H1 (cell line): Measurements from ENCODE around the gene VSIG10. TPM values are rescaled to one million over a fixed set of nuclear protein-coding genes. Genes with fewer than 3 reads are reported as not detected.

Experiments
- CTCF ChIA-PET: fragments of 300-600 bp; sonication (Branson Sonifier 250); formaldehyde crosslinking; loops from one replicate; lab custom pipeline; 2021; ENCODE audit not compliant: partially characterized antibody; lab: Charles Lee
- POLR2A ChIA-PET: fragments of 300-600 bp; sonication (Branson Sonifier 250); formaldehyde crosslinking; loops from one replicate; lab custom pipeline; 2021; ENCODE audit warnings: inconsistent platforms; ENCODE audit not compliant: partially characterized antibody; lab: Charles Lee
- DNase-seq, 2 experiments: peaks; one replicate each; pipeline versions ENCODE4 v3.0.0 to v3.0.0-alpha.2; 2010 to 2022; ENCODE audit warnings: low spot score in 2 of 2, low read depth in 1 of 2, mixed read lengths in 1 of 2
- FAIRE-seq: peaks from 2 replicates; lab custom pipeline; 2011; peaks lifted over from hg19 to GRCh38; lab: Jason Lieb, UNC
- H2AFZ ChIP-seq: 2 replicates; pipeline ENCODE4 v1.8.1; 2012; ENCODE audit warnings: low read length, inconsistent platforms
- H2AK5ac ChIP-seq: 2 replicates; pipeline ENCODE4 v1.6.1; 2013; ENCODE audit warnings: low read depth, low read length
- H2BK120ac ChIP-seq: replicated peaks from 2 replicates; pipeline ENCODE3; 2013; ENCODE audit warnings: low read depth, low read length, inconsistent platforms
- H2BK12ac ChIP-seq: 2 replicates; pipeline ENCODE4 v1.6.1; 2013; ENCODE audit warnings: low read depth, low read length
- H2BK15ac ChIP-seq: 2 replicates; pipeline ENCODE4 v1.6.1; 2013; ENCODE audit warnings: low read length
- H2BK20ac ChIP-seq: 2 replicates; pipeline ENCODE4 v1.6.1; 2013; ENCODE audit warnings: low read length
- H2BK5ac ChIP-seq: 2 replicates; pipeline ENCODE4 v1.6.1; 2013; ENCODE audit warnings: low read depth, low read length
- H3K14ac ChIP-seq: 2 replicates; pipeline ENCODE4 v1.6.1; 2013; ENCODE audit warnings: inconsistent platforms; ENCODE audit not compliant: insufficient read length
- H3K18ac ChIP-seq: 2 replicates; pipeline ENCODE4 v1.6.1; 2013; ENCODE audit warnings: low read length; ENCODE audit errors: extremely low read depth
- H3K23ac ChIP-seq: 2 replicates; pipeline ENCODE4 v1.6.1; 2013; ENCODE audit warnings: inconsistent platforms; ENCODE audit not compliant: insufficient read length
- H3K23me2 ChIP-seq: 2 replicates; pipeline ENCODE4 v1.6.1; 2013; ENCODE audit warnings: low read depth, low read length
- H3K27ac ChIP-seq: 2 replicates; pipeline ENCODE4 v1.6.1; 2011; ENCODE audit warnings: low read depth, low read length, inconsistent platforms
- H3K27me3 ChIP-seq, 4 experiments: replicated peaks in 1 of 4; 1 replicate in 1 of 4; 2 replicates in 3 of 4; pipeline versions ENCODE4 v1.6.1 to v1.8.1; 2011 to 2013; ENCODE audit warnings: low read length in 3 of 4, mild to moderate bottlenecking in 3 of 4, inconsistent platforms in 2 of 4, mixed read lengths in 2 of 4, moderate library complexity in 1 of 4; ENCODE audit not compliant: control insufficient read depth in 3 of 4, insufficient read depth in 3 of 4; ENCODE audit errors: extremely low read depth in 1 of 4
- H3K36me3 ChIP-seq, 4 experiments: 2 replicates each; pipeline versions ENCODE4 v1.6.1 to v1.8.1; 2011 to 2013; ENCODE audit warnings: mild to moderate bottlenecking in 4 of 4, low read length in 3 of 4, moderate library complexity in 2 of 4, control low read depth in 1 of 4, inconsistent platforms in 1 of 4; ENCODE audit not compliant: insufficient read depth in 4 of 4, control insufficient read depth in 2 of 4
- H3K4ac ChIP-seq: replicated peaks from 2 replicates; pipeline ENCODE3; 2013; ENCODE audit warnings: low read length, low read depth, mixed read lengths, inconsistent platforms; ENCODE audit not compliant: insufficient read length
- H3K4me1 ChIP-seq, 4 experiments: replicated peaks in 1 of 4; 1 replicate in 1 of 4; 2 replicates in 3 of 4; pipeline versions ENCODE4 v1.6.1 to v1.8.1; 2011 to 2013; ENCODE audit warnings: low read length in 3 of 4, inconsistent platforms in 2 of 4, mixed read lengths in 1 of 4; ENCODE audit not compliant: insufficient read depth in 4 of 4, control insufficient read depth in 3 of 4
- H3K4me2 ChIP-seq, 2 experiments: 2 replicates each; pipeline versions ENCODE4 v1.6.1 to v1.8.1; 2011 to 2013; ENCODE audit warnings: low read depth in 2 of 2, low read length in 2 of 2, control low read depth in 1 of 2, inconsistent platforms in 1 of 2, mild to moderate bottlenecking in 1 of 2; ENCODE audit not compliant: insufficient read depth in 1 of 2
- H3K4me3 ChIP-seq, 4 experiments: fragments of 200-600, 300-600 bp in 1 of 4; sonication (generic), shearing (Covaris generic), sonication (Bioruptor Twin) in 1 of 4; 2 replicates each; pipeline versions ENCODE4 v1.5.1 to v1.8.1; 2011 to 2016; ENCODE audit warnings: low read length in 4 of 4, low read depth in 3 of 4, control low read depth in 2 of 4, inconsistent platforms in 2 of 4, mild to moderate bottlenecking in 2 of 4, mixed read lengths in 1 of 4, moderate library complexity in 1 of 4; ENCODE audit not compliant: insufficient read depth in 2 of 4; ENCODE audit errors: extremely low read depth in 1 of 4
- H3K56ac ChIP-seq: replicated peaks from 2 replicates; pipeline ENCODE3; 2013; ENCODE audit warnings: low read depth, mild to moderate bottlenecking, mixed read lengths, low read length, inconsistent platforms; ENCODE audit not compliant: insufficient read length
- H3K79me1 ChIP-seq: 2 replicates; pipeline ENCODE4 v1.6.1; 2013; ENCODE audit warnings: low read depth, low read length, control low read depth
- H3K79me2 ChIP-seq, 2 experiments: 2 replicates each; pipeline versions ENCODE4 v1.6.1 to v1.8.1; 2012 to 2013; ENCODE audit warnings: low read length in 2 of 2, mild to moderate bottlenecking in 2 of 2, inconsistent platforms in 1 of 2; ENCODE audit not compliant: insufficient read depth in 2 of 2, control insufficient read depth in 1 of 2
- H3K9ac ChIP-seq, 4 experiments: replicated peaks in 1 of 4; 1 replicate in 1 of 4; 2 replicates in 3 of 4; pipeline versions ENCODE4 v1.6.1 to v1.8.1; 2011 to 2013; ENCODE audit warnings: low read depth in 3 of 4, low read length in 3 of 4, control low read depth in 2 of 4, mild to moderate bottlenecking in 2 of 4, moderate library complexity in 2 of 4, inconsistent platforms in 1 of 4; ENCODE audit errors: extremely low read depth in 1 of 4
- H3K9me3 ChIP-seq, 2 experiments: 2 replicates each; pipeline versions ENCODE4 v1.6.1 to v1.8.1; 2012 to 2013; ENCODE audit warnings: mild to moderate bottlenecking in 2 of 2, moderate library complexity in 2 of 2, control low read depth in 1 of 2, inconsistent platforms in 1 of 2, low read depth in 1 of 2, low read length in 1 of 2, mixed read lengths in 1 of 2; ENCODE audit not compliant: insufficient read depth in 2 of 2
- H4K20me1 ChIP-seq, 2 experiments: replicated peaks in 1 of 2; 2 replicates each; pipeline versions ENCODE3 to v1.8.1; 2011 to 2013; ENCODE audit warnings: inconsistent platforms in 2 of 2, low read length in 2 of 2, mild to moderate bottlenecking in 1 of 2; ENCODE audit not compliant: insufficient read depth in 2 of 2, control insufficient read depth in 1 of 2
- H4K5ac ChIP-seq: 2 replicates; pipeline ENCODE4 v1.6.1; 2013; ENCODE audit warnings: low read length, low read depth, mixed read lengths, inconsistent platforms; ENCODE audit not compliant: insufficient read length
- H4K8ac ChIP-seq: 2 replicates; pipeline ENCODE4 v1.8.0; 2013; ENCODE audit warnings: mild to moderate bottlenecking, moderate library complexity, low read length, inconsistent platforms; ENCODE audit not compliant: insufficient read depth; ENCODE audit errors: extremely low read depth
- H4K91ac ChIP-seq: replicated peaks from 2 replicates; pipeline ENCODE3; 2013; ENCODE audit warnings: low read length, mixed read lengths, inconsistent platforms; ENCODE audit not compliant: insufficient read length
- ATF3 ChIP-seq: IDR thresholded peaks from 2 replicates; pipeline ENCODE4 v1.6.1; 2011; ENCODE audit warnings: low read depth, mild to moderate bottlenecking, low read length; ENCODE audit not compliant: insufficient read depth
- GABPA ChIP-seq: IDR thresholded peaks from 2 replicates; pipeline ENCODE4 v1.6.1; 2011; ENCODE audit warnings: mild to moderate bottlenecking, low read length, moderate library complexity, borderline replicate concordance; ENCODE audit not compliant: insufficient read depth
- SIN3A ChIP-seq, 2 experiments: IDR thresholded peaks in 1 of 2; conservative IDR thresholded peaks in 1 of 2; 2 replicates each; pipeline ENCODE4 v1.6.1; 2011 to 2012; ENCODE audit warnings: low read length in 2 of 2, improper control_type of control experiment in 1 of 2, low read depth in 1 of 2, mild to moderate bottlenecking in 1 of 2
- ZNF274 ChIP-seq: IDR thresholded peaks from 2 replicates; pipeline ENCODE4 v1.7.0; 2012; ENCODE audit warnings: low read length, borderline replicate concordance; ENCODE audit errors: extremely low read depth
- WGBS, 2 experiments: shearing (Covaris generic) in 1 of 2; methylation state at CpG; one replicate each; pipeline versions ENCODE4 v1.1.6 to v1.1.7; 2013 to 2015; ENCODE audit warnings: low lambda C conversion rate in 2 of 2, mixed read lengths in 2 of 2, inconsistent platforms in 1 of 2, low coverage in 1 of 2, missing lambda C conversion rate in 1 of 2; ENCODE audit not compliant: insufficient replicate concordance in 2 of 2, insufficient coverage in 1 of 2, insufficient read length in 1 of 2; ENCODE audit errors: extremely low coverage in 1 of 2, missing lambda C conversion rate in 1 of 2; 5-methylcytosine and 5-hydroxymethylcytosine counted together
- polyA plus RNA-seq, 7 experiments: library from polyadenylated mRNA; depleted of rRNA in 3 of 7; stranded (reverse) in 5 of 7; unstranded in 2 of 7; fragments of >200 nt in 5 of 7; fragments of 200-250 nt in 2 of 7; gene quantifications; 1 replicate in 5 of 7; 2 replicates in 1 of 7; 4 replicates in 1 of 7; pipeline versions ENCODE4 v1.2.1 to v1.2.3, GENCODE V29; 2011 to 2013; ENCODE audit warnings: missing spikeins in 2 of 7, mixed read lengths in 2 of 7
- total RNA-seq: library from RNA; stranded (reverse); fragmentation: NEBNext Ultra II Directional; extraction: Animal tissue kit (Norgen Biotek cat#: 25700); gene quantifications from 2 replicates; pipeline ENCODE4 v1.2.1, GENCODE V29; 2021

The VSIG10 gene
- total and polyA plus RNA-seq, 2 of the 8 experiments (the other 6 are each of a cell fraction or from before 2014, with no cell fraction given): 34.4 to 93.6 TPM

- peaks cover 10% of the 10 kb centered on the region for H3K79me1 ChIP-seq
- peaks cover 4 to 5% of the 10 kb centered on the region in 2 experiments for H4K20me1 ChIP-seq
- DNase-seq (no peak), FAIRE-seq (no peak)
- no peak overlapping the region for H3K56ac ChIP-seq
- H2BK120ac ChIP-seq: no peak overlapping the region
- no peak overlapping the region for H3K27ac ChIP-seq
- H3K27me3 ChIP-seq: no peaks in the 10 kb centered on the region
- no peak overlapping the region for H3K4me3 ChIP-seq
- CTCF ChIA-PET: interaction anchor here (0.6 to 5.8 kb wide), 5 partner anchors 12 to 659 kb away, joined by 3 to 49 read pairs (median 4); no protein-coding TSS in a partner anchor
- H3K23me2 ChIP-seq: no peaks in the 10 kb centered on the region
- H3K14ac ChIP-seq: no peak overlapping the region
- H4K8ac ChIP-seq: no peak overlapping the region
- no peak overlapping the region for H2BK12ac ChIP-seq
- H2AK5ac ChIP-seq: no peak overlapping the region
- peaks cover 2 to 28% (median 16%) of the 10 kb centered on the region in 4 experiments; a peak in 6 of 8 replicates for H3K36me3 ChIP-seq
- TF ChIP-seq ATF3 (no peak), GABPA (no peak), SIN3A (conservative IDR thresholded peaks at IDR 0.05 in 1 of 2, IDR thresholded peaks at IDR 0.05 in 1 of 2; ENCODE audit: low read depth in 1 of 2, low read length in 2 of 2) (no peak), ZNF274 (no peak)
- no peak overlapping the region for H2AFZ ChIP-seq
- no peak overlapping the region for H3K23ac ChIP-seq
- H3K4me2 ChIP-seq: no peak overlapping the region
- H4K91ac ChIP-seq: no peak overlapping the region
- no peak overlapping the region for H3K18ac ChIP-seq
- no peak overlapping the region for H2BK15ac ChIP-seq
- H4K5ac ChIP-seq: no peak overlapping the region
- H3K4me1 ChIP-seq: no peaks in the 10 kb centered on the region; a peak in 1 of 7 replicates
- H3K79me2 ChIP-seq: peaks cover 0 to 33% of the 10 kb centered on the region in 2 experiments; a peak in 2 of 4 replicates
- WGBS, 2 experiments: 94% methylated on average over 10 of the region's 10 CpGs; no CpG with 5 or more reads in 1 of the 2 experiments
- no peak overlapping the region for H3K4ac ChIP-seq
- no peak overlapping the region for H2BK20ac ChIP-seq
- H3K9me3 ChIP-seq: no peaks in the 10 kb centered on the region
- POLR2A ChIA-PET: interaction anchor here (1.0 to 3.7 kb wide), 3 partner anchors 8 to 10 kb away, joined by 3 to 16 read pairs (median 6); partner anchors contain the start of gene WSB2
- H2BK5ac ChIP-seq: no peak overlapping the region
- no peak overlapping the region for H3K9ac ChIP-seq
Measured at GRCh38 chr12:118053071-118053985, 50.5 kb downstream of the VSIG10 start.
